ENCODE results near the gene GRAMD2B. TPM values are rescaled to one million over a fixed set of nuclear protein-coding genes. Genes with fewer than 3 reads are reported as not detected.

GRAMD2B gene
- total RNA-seq, 2 experiments from 2014 or later = 7.2 to 9.4 TPM

DNA sequence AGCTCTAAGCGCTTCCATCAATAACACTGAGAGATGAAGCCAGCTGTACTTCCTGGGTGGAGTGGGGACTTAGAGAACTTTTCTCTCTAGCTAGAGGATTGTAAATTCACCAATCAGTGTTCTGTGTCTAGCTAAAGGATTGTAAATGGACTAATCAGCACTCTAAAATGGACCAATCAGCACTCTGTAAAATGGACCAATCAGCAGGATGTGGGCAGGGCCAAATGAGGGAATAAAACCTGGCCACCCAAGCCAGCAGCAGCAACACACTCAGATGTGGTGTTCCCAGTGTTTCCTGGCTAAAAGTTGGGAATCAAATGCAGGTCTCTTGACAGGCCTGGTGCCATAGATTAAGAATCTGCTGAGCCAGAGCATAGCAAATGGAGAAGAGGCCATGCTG is 111.3 kb downstream of the GRAMD2B start:
- Mint-ChIP-seq H3K27ac (no peak overlapping the region), H3K9me3 (no peaks in the 10 kb centered on the region)
- CTCF ChIA-PET = no interaction called here

GRCh38 chr5:126535856-126536545 is 112.8 kb downstream of the GRAMD2B start:
- ATAC-seq (ENCODE audit: poor library complexity) (no peak), DNase-seq (no peak)
- Histone ChIP-seq H3K4me1 (ENCODE audit: insufficient read depth, low read length) (no peaks in the 10 kb centered on the region), H3K27ac (ENCODE audit: low read depth in 1 of 2, low read length in 2 of 2) (no peak overlapping the region), H3K9me3 (ENCODE audit: control insufficient read depth in 1 of 2, insufficient read depth in 1 of 2, low read length in 2 of 2) (no peaks in the 10 kb centered on the region), H3K36me3 (ENCODE audit: insufficient read depth, low read length) (no peaks in the 10 kb centered on the region), H3K27me3 (ENCODE audit: control insufficient read depth in 1 of 2, insufficient read depth in 2 of 2, low read length in 2 of 2) (no peaks in the 10 kb centered on the region), H3K4me3 (ENCODE audit: low read length) (no peak overlapping the region)
- H3K4me3 Mint-ChIP-seq = no peak overlapping the region
- no peak overlapping the region for H3K27ac Mint-ChIP-seq
- POLR2A ChIA-PET = interaction anchor here (0.6 kb wide), 1 partner anchor 1449 kb away, joined by 3 read pairs; no protein-coding TSS in a partner anchor
- peaks cover 5% of the 10 kb centered on the region for H3K4me1 Mint-ChIP-seq (ENCODE audit: low read depth)
- TF ChIP-seq, protein P1, sequence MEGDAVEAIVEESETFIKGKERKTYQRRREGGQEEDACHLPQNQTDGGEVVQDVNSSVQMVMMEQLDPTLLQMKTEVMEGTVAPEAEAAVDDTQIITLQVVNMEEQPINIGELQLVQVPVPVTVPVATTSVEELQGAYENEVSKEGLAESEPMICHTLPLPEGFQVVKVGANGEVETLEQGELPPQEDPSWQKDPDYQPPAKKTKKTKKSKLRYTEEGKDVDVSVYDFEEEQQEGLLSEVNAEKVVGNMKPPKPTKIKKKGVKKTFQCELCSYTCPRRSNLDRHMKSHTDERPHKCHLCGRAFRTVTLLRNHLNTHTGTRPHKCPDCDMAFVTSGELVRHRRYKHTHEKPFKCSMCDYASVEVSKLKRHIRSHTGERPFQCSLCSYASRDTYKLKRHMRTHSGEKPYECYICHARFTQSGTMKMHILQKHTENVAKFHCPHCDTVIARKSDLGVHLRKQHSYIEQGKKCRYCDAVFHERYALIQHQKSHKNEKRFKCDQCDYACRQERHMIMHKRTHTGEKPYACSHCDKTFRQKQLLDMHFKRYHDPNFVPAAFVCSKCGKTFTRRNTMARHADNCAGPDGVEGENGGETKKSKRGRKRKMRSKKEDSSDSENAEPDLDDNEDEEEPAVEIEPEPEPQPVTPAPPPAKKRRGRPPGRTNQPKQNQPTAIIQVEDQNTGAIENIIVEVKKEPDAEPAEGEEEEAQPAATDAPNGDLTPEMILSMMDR (IDR thresholded peaks at IDR 0.05) = no peak
- no peaks in the 10 kb centered on the region for H3K9me3 Mint-ChIP-seq
- no peaks in the 10 kb centered on the region for H3K36me3 Mint-ChIP-seq (ENCODE audit: low read depth)
- intact Hi-C loops (cut with DNase I, micrococcal nuclease) = no loop called here
- CTCF ChIA-PET = no interaction called here
- no peaks in the 10 kb centered on the region for H3K27me3 Mint-ChIP-seq

More for the DNA sequence above, 111.3 kb downstream of the GRAMD2B start:
- Mint-ChIP-seq H3K4me1 (ENCODE audit: low read depth) (peaks cover 5% of the 10 kb centered on the region), H3K27me3 (no peaks in the 10 kb centered on the region), H3K36me3 (ENCODE audit: low read depth) (no peaks in the 10 kb centered on the region), H3K4me3 (no peak overlapping the region)
- ATAC-seq (ENCODE audit: poor library complexity) (no peak), DNase-seq (no peak)
- H3K27ac ChIP-seq (ENCODE audit: low read depth in 1 of 2, low read length in 2 of 2) = no peak overlapping the region
- H3K27me3 ChIP-seq (ENCODE audit: control insufficient read depth in 1 of 2, insufficient read depth in 2 of 2, low read length in 2 of 2) = no peaks in the 10 kb centered on the region
- H3K4me1 ChIP-seq (ENCODE audit: insufficient read depth, low read length) = no peaks in the 10 kb centered on the region
- POLR2A ChIA-PET = interaction anchor here (1.6 kb wide), 1 partner anchor 196 kb away, joined by 4 read pairs; no protein-coding TSS in a partner anchor
- intact Hi-C loops (cut with DNase I, micrococcal nuclease) = loop anchor here in 1 of 2 experiments (5.0 kb wide), 1 partner anchor 72 kb away; no protein-coding TSS in a partner anchor
- H3K4me3 ChIP-seq (ENCODE audit: low read length) = no peak overlapping the region
- TF ChIP-seq, protein P1 (IDR thresholded peaks at IDR 0.05) = no peak
- H3K9me3 ChIP-seq (ENCODE audit: control insufficient read depth in 1 of 2, insufficient read depth in 1 of 2, low read length in 2 of 2) = no peaks in the 10 kb centered on the region
- no peaks in the 10 kb centered on the region for H3K36me3 ChIP-seq (ENCODE audit: insufficient read depth, low read length)

DNA sequence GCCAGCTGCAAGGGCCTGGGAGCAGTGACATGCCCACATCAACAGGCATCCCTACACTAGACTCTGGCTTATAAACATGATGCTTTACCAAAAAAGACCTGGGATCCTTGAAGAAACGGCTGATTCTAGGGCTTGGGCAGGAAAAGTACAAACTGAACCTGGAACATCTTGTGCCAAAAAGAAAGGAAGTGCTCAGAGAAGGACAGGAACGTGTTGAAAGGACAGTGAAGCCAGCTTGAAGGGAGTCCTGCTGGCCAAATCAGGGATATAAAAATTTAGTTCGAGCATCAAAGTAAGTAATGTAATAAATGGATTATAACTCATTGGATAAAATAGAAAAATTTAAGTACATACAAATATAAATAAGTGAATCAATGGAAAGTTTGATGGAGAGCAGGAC is 113.7 kb downstream of the GRAMD2B start:
- no peaks in the 10 kb centered on the region for H3K36me3 Mint-ChIP-seq (ENCODE audit: low read depth)
- intact Hi-C loops (cut with DNase I, micrococcal nuclease) = no loop called here
- Histone ChIP-seq H3K4me3 (ENCODE audit: low read length) (no peak overlapping the region), H3K27ac (ENCODE audit: low read depth in 1 of 2, low read length in 2 of 2) (no peak overlapping the region), H3K27me3 (ENCODE audit: control insufficient read depth in 1 of 2, insufficient read depth in 2 of 2, low read length in 2 of 2) (no peaks in the 10 kb centered on the region), H3K4me1 (ENCODE audit: insufficient read depth, low read length) (no peaks in the 10 kb centered on the region), H3K9me3 (ENCODE audit: control insufficient read depth in 1 of 2, insufficient read depth in 1 of 2, low read length in 2 of 2) (no peaks in the 10 kb centered on the region), H3K36me3 (ENCODE audit: insufficient read depth, low read length) (no peaks in the 10 kb centered on the region)
- H3K4me3 Mint-ChIP-seq = no peak overlapping the region
- ChIA-PET POLR2A (no interaction called here), CTCF (no interaction called here)
- no peak for ATAC-seq (ENCODE audit: poor library complexity)
- no peak overlapping the region for H3K27ac Mint-ChIP-seq
- no peaks in the 10 kb centered on the region for H3K27me3 Mint-ChIP-seq
- peaks cover 5% of the 10 kb centered on the region for H3K4me1 Mint-ChIP-seq (ENCODE audit: low read depth)
- TF ChIP-seq, protein P1 (IDR thresholded peaks at IDR 0.05) = no peak
- DNase-seq = no peak
- H3K9me3 Mint-ChIP-seq = no peaks in the 10 kb centered on the region

Data from CD4-positive, alpha-beta T cell (primary cell).